ENCODE results near the gene EVA1C.
"Not testable (repeated sequence)": the region's sequence is repeated elsewhere in the genome, so short reads cannot be mapped to it uniquely, and the experiment has no call there.

The EVA1C gene

GRCh38 chr21:32457962-32458361 lies 45.5 kb downstream of the EVA1C start:
- no peak for DNase-seq (ENCODE audit: low read depth)
- TF ChIP-seq, protein P1, sequence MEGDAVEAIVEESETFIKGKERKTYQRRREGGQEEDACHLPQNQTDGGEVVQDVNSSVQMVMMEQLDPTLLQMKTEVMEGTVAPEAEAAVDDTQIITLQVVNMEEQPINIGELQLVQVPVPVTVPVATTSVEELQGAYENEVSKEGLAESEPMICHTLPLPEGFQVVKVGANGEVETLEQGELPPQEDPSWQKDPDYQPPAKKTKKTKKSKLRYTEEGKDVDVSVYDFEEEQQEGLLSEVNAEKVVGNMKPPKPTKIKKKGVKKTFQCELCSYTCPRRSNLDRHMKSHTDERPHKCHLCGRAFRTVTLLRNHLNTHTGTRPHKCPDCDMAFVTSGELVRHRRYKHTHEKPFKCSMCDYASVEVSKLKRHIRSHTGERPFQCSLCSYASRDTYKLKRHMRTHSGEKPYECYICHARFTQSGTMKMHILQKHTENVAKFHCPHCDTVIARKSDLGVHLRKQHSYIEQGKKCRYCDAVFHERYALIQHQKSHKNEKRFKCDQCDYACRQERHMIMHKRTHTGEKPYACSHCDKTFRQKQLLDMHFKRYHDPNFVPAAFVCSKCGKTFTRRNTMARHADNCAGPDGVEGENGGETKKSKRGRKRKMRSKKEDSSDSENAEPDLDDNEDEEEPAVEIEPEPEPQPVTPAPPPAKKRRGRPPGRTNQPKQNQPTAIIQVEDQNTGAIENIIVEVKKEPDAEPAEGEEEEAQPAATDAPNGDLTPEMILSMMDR (IDR thresholded peaks at IDR 0.05; ENCODE audit: insufficient read depth, low read depth, low read length, missing control alignments): no peak
- H3K4me3 ChIP-seq (ENCODE audit: low read depth, low read length): no peak overlapping the region

DNA sequence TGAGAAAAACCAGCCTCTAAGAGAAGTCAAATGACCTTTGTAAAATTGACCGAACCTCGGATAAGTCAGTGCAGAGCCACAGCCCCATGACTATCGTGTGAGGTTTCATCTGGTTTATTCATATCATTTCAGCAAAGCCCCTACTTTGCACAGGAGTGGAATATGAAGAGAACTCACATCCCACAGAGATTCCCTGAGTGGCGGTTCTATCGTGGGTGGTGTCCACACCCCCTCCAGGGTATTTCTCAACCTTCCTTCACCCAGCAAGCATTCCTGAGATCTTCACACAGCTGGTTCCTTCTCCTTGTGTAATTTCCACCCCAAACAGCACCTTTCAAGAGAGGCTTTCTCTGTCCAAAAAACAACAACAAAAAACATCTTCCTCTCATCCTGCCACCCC lies 47.5 kb downstream of the EVA1C start:
- TF ChIP-seq, protein P1 (IDR thresholded peaks at IDR 0.05; ENCODE audit: insufficient read depth, low read depth, low read length, missing control alignments): no peak
- no peak for DNase-seq (ENCODE audit: low read depth)
- H3K4me3 ChIP-seq (ENCODE audit: low read depth, low read length): no peak overlapping the region

- no peak for DNase-seq (ENCODE audit: low read depth)
- no peak overlapping the region for H3K4me3 ChIP-seq (ENCODE audit: low read depth, low read length)
- TF ChIP-seq, protein P1 (IDR thresholded peaks at IDR 0.05; ENCODE audit: insufficient read depth, low read depth, low read length, missing control alignments): no peak
Observed at GRCh38 chr21:32461503-32461902, 49.0 kb downstream of the EVA1C start.

- H3K4me3 ChIP-seq (ENCODE audit: low read depth, low read length); DNase-seq (ENCODE audit: low read depth): not testable (repeated sequence)
Observed at GRCh38 chr21:32462564-32462963, 50.1 kb downstream of the EVA1C start.

DNA sequence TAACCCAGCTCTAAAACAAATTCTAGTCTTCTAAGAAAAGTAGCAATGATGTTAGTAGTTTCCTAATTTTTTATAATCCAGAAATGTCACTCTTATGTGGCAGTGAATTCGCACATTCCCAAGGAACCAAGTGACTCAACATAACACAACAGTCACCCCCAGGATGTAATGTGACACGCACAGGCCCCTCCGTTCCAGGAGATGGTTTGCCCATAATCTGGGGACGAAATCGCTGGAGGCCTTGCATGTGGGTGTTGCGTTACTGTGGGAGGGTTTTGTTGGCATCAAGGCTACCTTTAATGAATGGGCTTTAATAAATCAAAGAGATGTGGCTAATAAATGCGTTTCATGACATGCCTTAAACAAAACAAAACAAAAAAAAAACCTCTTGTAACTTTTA lies 50.9 kb downstream of the EVA1C start:
- H3K4me3 ChIP-seq (ENCODE audit: low read depth, low read length): no peak overlapping the region
- TF ChIP-seq, protein P1 (IDR thresholded peaks at IDR 0.05; ENCODE audit: insufficient read depth, low read depth, low read length, missing control alignments): no peak
- DNase-seq (ENCODE audit: low read depth): no peak

- DNase-seq (ENCODE audit: low read depth): no peak
- TF ChIP-seq, protein P1 (IDR thresholded peaks at IDR 0.05; ENCODE audit: insufficient read depth, low read depth, low read length, missing control alignments): no peak
- H3K4me3 ChIP-seq (ENCODE audit: low read depth, low read length): no peak overlapping the region
Observed at GRCh38 chr21:32463889-32464300, 51.4 kb downstream of the EVA1C start.

- DNase-seq (ENCODE audit: low read depth): no peak
- H3K4me3 ChIP-seq (ENCODE audit: low read depth, low read length): no peak overlapping the region
- TF ChIP-seq, protein P1 (IDR thresholded peaks at IDR 0.05; ENCODE audit: insufficient read depth, low read depth, low read length, missing control alignments): no peak
Observed at GRCh38 chr21:32467291-32467690, 54.8 kb downstream of the EVA1C start.

All from GM12865 (cell line).